CD4-positive, CD25-positive, alpha-beta regulatory T cell (primary cell): ENCODE data around the gene SRGAP2C. TPM values are rescaled to one million over a fixed set of nuclear protein-coding genes. Genes with fewer than 3 reads are reported as not detected.
"Not testable (repeated sequence)": the region's sequence is repeated elsewhere in the genome, so short reads cannot be mapped to it uniquely, and the experiment has no call there.

Experiments
- ATAC-seq, 2 donors: fragments of 150-1000 bp; cut with Tn5 transposase; one replicate each; pipeline ENCODE4 v1.10.0; 2021; ENCODE audit warnings: low read depth in 2 of 2, moderate number of reproducible peaks in 2 of 2, moderate library complexity in 1 of 2
- DNase-seq, 3 donors: peaks; one replicate each; pipeline versions ENCODE4 v3.0.0 to v3.0.0-alpha.2; 2012 to 2022; ENCODE audit warnings: mixed read lengths in 1 of 3
- H3K27ac ChIP-seq: one replicate; pipeline ENCODE4 v1.7.0; 2013; ENCODE audit warnings: mild to moderate bottlenecking, low read length; ENCODE audit not compliant: insufficient read depth, poor library complexity, severe bottlenecking
- H3K27me3 ChIP-seq: one replicate; pipeline ENCODE4 v1.7.0; 2013; ENCODE audit warnings: low read length; ENCODE audit not compliant: control insufficient read depth, insufficient read depth
- H3K36me3 ChIP-seq: one replicate; pipeline ENCODE4 v1.7.0; 2013; ENCODE audit warnings: mild to moderate bottlenecking, low read length, moderate library complexity; ENCODE audit not compliant: control insufficient read depth, insufficient read depth
- H3K4me1 ChIP-seq: 2 replicates; pipeline ENCODE4 v1.7.0; 2013; ENCODE audit warnings: mild to moderate bottlenecking, low read length; ENCODE audit not compliant: insufficient read depth, control insufficient read depth, poor library complexity, severe bottlenecking
- H3K4me3 ChIP-seq: one replicate; pipeline ENCODE4 v1.7.0; 2013; ENCODE audit warnings: low read depth, mild to moderate bottlenecking, low read length, moderate library complexity
- H3K9me3 ChIP-seq, 2 experiments: 1 replicate in 1 of 2; 2 replicates in 1 of 2; pipeline ENCODE4 v1.7.0; 2013; ENCODE audit warnings: low read length in 2 of 2, mild to moderate bottlenecking in 1 of 2, moderate library complexity in 1 of 2; ENCODE audit not compliant: control insufficient read depth in 2 of 2
- H3K27ac Mint-ChIP-seq, 3 donors: one replicate each; pipeline ENCODE4 v1.8.0; 2020 to 2022; ENCODE audit warnings: mild to moderate bottlenecking in 3 of 3, mixed read lengths in 3 of 3, moderate library complexity in 2 of 3
- H3K27me3 Mint-ChIP-seq: one replicate; pipeline ENCODE4 v1.8.0; 2022; ENCODE audit warnings: mild to moderate bottlenecking, mixed read lengths
- H3K36me3 Mint-ChIP-seq: one replicate; pipeline ENCODE4 v1.8.0; 2020; ENCODE audit warnings: mixed read lengths
- H3K4me1 Mint-ChIP-seq, 4 donors: one replicate each; pipeline ENCODE4 v1.8.0; 2020 to 2022; ENCODE audit warnings: mixed read lengths in 4 of 4, mild to moderate bottlenecking in 1 of 4
- H3K4me3 Mint-ChIP-seq, 4 donors: one replicate each; pipeline ENCODE4 v1.8.0; 2020 to 2022; ENCODE audit warnings: mild to moderate bottlenecking in 4 of 4, mixed read lengths in 4 of 4, moderate library complexity in 3 of 4
- H3K9me3 Mint-ChIP-seq, 7 donors: one replicate each; pipeline ENCODE4 v1.8.0; 2020 to 2022; ENCODE audit warnings: mixed read lengths in 7 of 7, mild to moderate bottlenecking in 3 of 7, moderate library complexity in 2 of 7
- polyA plus RNA-seq, 4 donors: library from polyadenylated mRNA; unstranded; fragments of 300-500 nt; fragmentation: Illumina TruSeq; gene quantifications; one replicate each; pipeline ENCODE4 v1.2.3, GENCODE V29; 2021
- total RNA-seq: library from RNA; stranded (reverse); gene quantifications from one replicate; pipeline ENCODE4 v1.2.3, GENCODE V29; 2022

The SRGAP2C gene
- total and polyA plus RNA-seq, 5 donors from 2014 or later, result 2.5 to 31.7 (median 4.2) TPM

DNA sequence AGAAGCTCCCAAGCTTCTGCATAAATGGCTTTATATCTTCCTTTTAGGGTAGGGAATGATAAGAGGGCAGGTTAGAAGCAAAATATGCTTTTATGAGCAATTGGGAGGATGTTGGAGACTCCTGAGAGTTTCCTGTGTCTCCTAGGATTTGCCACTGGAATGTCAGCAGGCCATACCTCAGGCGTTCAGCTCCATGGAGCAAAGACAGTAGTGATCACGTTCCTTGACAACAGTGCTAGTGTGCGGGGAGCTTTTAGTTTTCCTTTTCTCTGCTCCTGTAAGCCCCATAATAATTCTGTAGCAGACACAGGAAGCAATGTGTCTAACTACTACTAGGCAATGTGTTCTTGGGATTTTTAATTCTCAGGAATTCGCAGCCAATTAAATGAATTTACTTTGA lies 113.8 kb downstream of the SRGAP2C start:
- H3K4me1 ChIP-seq, H3K36me3 Mint-ChIP-seq, H3K27me3 ChIP-seq, H3K4me1 Mint-ChIP-seq, H3K27ac Mint-ChIP-seq, H3K4me3 Mint-ChIP-seq, DNase-seq, H3K36me3 ChIP-seq, H3K9me3 Mint-ChIP-seq, H3K27ac ChIP-seq, H3K9me3 ChIP-seq, H3K4me3 ChIP-seq, ATAC-seq, H3K27me3 Mint-ChIP-seq: not testable (repeated sequence)

DNA sequence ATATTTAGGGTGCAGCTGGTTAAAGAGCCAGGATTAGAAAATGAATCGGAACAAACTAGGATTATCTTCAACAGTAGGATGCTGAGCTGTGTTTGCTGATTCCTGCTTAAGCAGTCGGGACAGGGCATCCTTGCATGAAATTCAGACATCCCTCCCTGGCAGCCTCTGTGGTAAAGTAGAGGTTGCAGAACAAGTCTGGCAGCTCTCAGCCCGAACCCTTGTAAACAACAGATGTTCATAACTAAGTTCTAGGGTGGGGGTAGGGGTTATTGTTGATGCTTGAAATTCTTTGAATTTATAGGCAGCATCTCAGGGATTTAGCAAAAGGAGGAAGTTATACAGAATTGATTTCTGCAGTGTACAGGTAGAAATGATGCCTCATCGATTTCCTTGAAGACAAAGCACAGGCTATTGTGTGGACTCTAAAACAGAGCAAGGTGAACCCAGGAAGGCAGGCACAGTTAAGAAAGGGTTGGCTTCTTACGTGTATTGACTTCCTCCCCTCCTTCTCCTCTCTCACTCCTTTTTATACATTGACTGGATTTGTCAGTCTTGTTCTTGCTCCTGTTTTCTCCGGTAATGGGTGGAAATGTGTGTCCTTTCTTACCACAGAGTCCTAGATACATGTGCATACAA lies 114.9 kb downstream of the SRGAP2C start:
- H3K4me1 ChIP-seq, H3K36me3 ChIP-seq, H3K4me3 Mint-ChIP-seq, ATAC-seq, H3K4me1 Mint-ChIP-seq, H3K9me3 Mint-ChIP-seq, H3K27ac ChIP-seq, H3K27ac Mint-ChIP-seq, H3K9me3 ChIP-seq, H3K36me3 Mint-ChIP-seq, DNase-seq, H3K4me3 ChIP-seq, H3K27me3 ChIP-seq, H3K27me3 Mint-ChIP-seq: not testable (repeated sequence)

DNA sequence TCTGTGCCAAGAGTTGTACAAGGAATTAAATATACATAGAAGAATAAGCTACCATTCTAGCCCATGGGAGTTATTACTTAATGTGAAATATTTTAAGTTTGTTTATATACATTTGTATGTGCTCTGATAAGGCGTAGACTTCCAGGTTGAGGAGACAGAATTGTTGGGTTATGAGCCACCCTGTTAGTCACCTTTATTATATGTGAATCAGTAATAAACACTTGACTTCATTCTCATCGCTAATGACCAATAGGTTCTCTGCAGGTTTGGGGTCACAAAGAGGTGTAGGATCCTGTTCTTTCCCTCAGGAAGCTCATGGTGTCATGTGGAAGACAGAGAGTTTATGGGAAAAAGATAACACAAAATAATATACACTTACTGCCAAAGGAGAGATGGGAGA lies 117.1 kb downstream of the SRGAP2C start:
- not testable (repeated sequence) for H3K4me3 Mint-ChIP-seq, ATAC-seq, H3K27ac Mint-ChIP-seq, H3K9me3 ChIP-seq, H3K36me3 ChIP-seq, H3K9me3 Mint-ChIP-seq, H3K27me3 Mint-ChIP-seq, H3K27me3 ChIP-seq, H3K4me1 ChIP-seq, DNase-seq, H3K27ac ChIP-seq, H3K4me3 ChIP-seq, H3K4me1 Mint-ChIP-seq, H3K36me3 Mint-ChIP-seq

- H3K4me1 Mint-ChIP-seq, H3K27ac ChIP-seq, ATAC-seq, H3K36me3 Mint-ChIP-seq, H3K9me3 Mint-ChIP-seq, H3K4me1 ChIP-seq, H3K4me3 ChIP-seq, H3K9me3 ChIP-seq, H3K36me3 ChIP-seq, H3K4me3 Mint-ChIP-seq, DNase-seq, H3K27ac Mint-ChIP-seq, H3K27me3 ChIP-seq, H3K27me3 Mint-ChIP-seq: not testable (repeated sequence)
These were observed 123.0 kb downstream of the SRGAP2C start for GRCh38 chr1:121307759-121308158.

- not testable (repeated sequence) for H3K9me3 Mint-ChIP-seq, H3K4me3 ChIP-seq, H3K4me3 Mint-ChIP-seq
These were observed 130.7 kb downstream of the SRGAP2C start for GRCh38 chr1:121315509-121315908.

DNA sequence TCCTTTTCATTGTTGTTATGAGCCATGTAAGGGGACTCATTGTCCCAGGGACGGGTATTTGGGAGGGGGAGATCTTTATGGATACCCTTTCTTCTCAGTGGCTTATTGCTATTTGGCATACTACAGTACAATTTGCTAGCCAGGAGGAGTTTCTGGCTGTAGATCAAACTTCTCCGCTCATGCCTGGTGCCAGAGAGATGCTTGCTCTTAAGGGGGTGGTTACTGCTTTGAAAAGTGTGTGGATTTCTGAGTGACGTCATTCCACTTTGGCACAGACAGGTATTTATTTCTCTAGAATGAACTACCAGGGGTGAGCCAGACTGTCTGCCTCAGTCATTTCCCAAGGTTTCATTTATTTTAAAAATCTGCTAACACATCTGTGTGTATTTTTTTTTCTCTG lies 131.3 kb downstream of the SRGAP2C start:
- not testable (repeated sequence) for H3K9me3 Mint-ChIP-seq, H3K27me3 Mint-ChIP-seq, ATAC-seq, H3K36me3 ChIP-seq, H3K4me3 Mint-ChIP-seq, H3K4me1 Mint-ChIP-seq, H3K4me3 ChIP-seq, H3K27ac Mint-ChIP-seq, H3K9me3 ChIP-seq, H3K36me3 Mint-ChIP-seq, DNase-seq, H3K4me1 ChIP-seq, H3K27me3 ChIP-seq, H3K27ac ChIP-seq

More at GRCh38 chr1:121315509-121315908, 130.7 kb downstream of the SRGAP2C start:
- not testable (repeated sequence) for H3K27ac Mint-ChIP-seq, DNase-seq, H3K36me3 Mint-ChIP-seq, H3K4me1 ChIP-seq, H3K4me1 Mint-ChIP-seq, ATAC-seq, H3K27me3 ChIP-seq, H3K9me3 ChIP-seq, H3K27me3 Mint-ChIP-seq, H3K36me3 ChIP-seq, H3K27ac ChIP-seq

- H3K27me3 ChIP-seq, H3K27ac ChIP-seq, H3K27ac Mint-ChIP-seq, H3K36me3 Mint-ChIP-seq, H3K9me3 ChIP-seq, H3K27me3 Mint-ChIP-seq, H3K9me3 Mint-ChIP-seq, ATAC-seq, H3K4me3 Mint-ChIP-seq, DNase-seq, H3K36me3 ChIP-seq, H3K4me1 Mint-ChIP-seq, H3K4me1 ChIP-seq, H3K4me3 ChIP-seq: not testable (repeated sequence)
These were observed 133.0 kb downstream of the SRGAP2C start for GRCh38 chr1:121317491-121318468.

GRCh38 chr1:121318687-121319086 lies 133.9 kb downstream of the SRGAP2C start:
- not testable (repeated sequence) for H3K9me3 Mint-ChIP-seq, H3K36me3 Mint-ChIP-seq, H3K4me3 Mint-ChIP-seq, H3K36me3 ChIP-seq, H3K27ac ChIP-seq, H3K27me3 Mint-ChIP-seq, H3K27me3 ChIP-seq, H3K4me1 Mint-ChIP-seq, DNase-seq, H3K4me1 ChIP-seq, H3K27ac Mint-ChIP-seq, ATAC-seq, H3K9me3 ChIP-seq, H3K4me3 ChIP-seq
